GM12891 (cell line): ENCODE results near the gene IRS1.

Experiments used
- POLR2A ChIP-seq: IDR thresholded peaks from 2 replicates; pipeline ENCODE4 v1.6.1; 2011; ENCODE audit warnings: low read depth, low read length, control low read depth
- POLR2AphosphoS5 ChIP-seq: IDR thresholded peaks from 2 replicates; pipeline ENCODE4 v1.6.1; 2011; ENCODE audit warnings: low read depth, low read length, control low read depth
- TAF1 ChIP-seq: IDR thresholded peaks from 2 replicates; pipeline ENCODE4 v1.6.1; 2011; ENCODE audit warnings: low read depth, low read length, control low read depth

DNA sequence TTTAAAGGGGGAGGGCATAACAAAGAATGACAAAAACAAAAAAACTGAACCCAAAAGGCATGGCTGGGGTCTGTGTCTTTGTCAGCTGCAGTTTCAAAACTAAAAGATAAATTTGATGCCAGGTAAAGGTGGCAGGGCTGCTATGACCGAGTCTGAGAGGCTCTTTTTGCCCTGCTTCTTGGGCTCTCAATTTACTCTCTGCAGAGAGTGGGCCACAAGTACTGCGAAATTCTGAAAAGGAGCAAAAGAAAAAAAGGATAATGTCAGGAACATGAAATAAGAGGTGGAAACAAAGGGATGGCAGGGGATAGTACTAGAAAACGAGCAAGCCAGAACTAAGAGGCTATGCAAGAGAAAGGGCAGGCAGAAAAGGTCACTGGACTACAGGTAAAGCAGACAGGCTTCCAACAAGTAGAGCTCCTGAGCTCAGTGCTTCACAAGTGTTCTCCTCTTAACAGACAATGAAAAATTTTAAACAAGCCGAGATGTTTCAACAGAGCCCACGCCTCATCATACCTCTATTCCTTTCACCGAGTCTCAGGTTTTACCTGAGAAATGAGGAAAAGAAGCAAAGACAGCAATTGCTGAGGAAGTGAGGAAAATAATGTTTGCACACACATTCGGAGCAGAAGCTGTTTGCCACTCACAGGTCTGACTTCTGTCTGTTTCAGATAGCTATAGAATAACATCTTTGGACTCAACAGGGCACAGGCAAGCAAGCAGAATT lies 7.3 kb downstream of the IRS1 start:
- TF ChIP-seq POLR2AphosphoS5 (no peak), POLR2A (no peak), TAF1 (no peak)
